Gastroesophageal sphincter (tissue), 3 donors: ENCODE data around the gene HBA2.
"Not testable (repeated sequence)": the region's sequence is repeated elsewhere in the genome, so short reads cannot be mapped to it uniquely, and the experiment has no call there.

ENCODE experiments used
- EP300 ChIP-seq: sonication (generic); formaldehyde crosslinking; IDR thresholded peaks from one replicate; pipeline ENCODE4 v1.6.1; 2017; ENCODE audit warnings: antibody characterized with exemption, mild to moderate bottlenecking
- POLR2A ChIP-seq, 2 donors: fragments of 450-650 bp; IDR thresholded peaks; one replicate each; pipeline ENCODE4 v1.6.1; 2017; ENCODE audit warnings: antibody characterized with exemption in 2 of 2, mild to moderate bottlenecking in 2 of 2, moderate library complexity in 1 of 2
- POLR2AphosphoS5 ChIP-seq: sonication (generic); formaldehyde crosslinking; IDR thresholded peaks from one replicate; pipeline ENCODE4 v1.6.1; 2017; ENCODE audit warnings: antibody characterized with exemption
- TF ChIP-seq, protein P1 (sequence below), 4 experiments: fragments of 200-600 bp in 2 of 4; fragments of 450-650 bp in 2 of 4; sonication (generic) in 1 of 4; IDR thresholded peaks; one replicate each; pipeline ENCODE4 v1.5.1; 2017 to 2019; ENCODE audit warnings: antibody characterized with exemption in 4 of 4, mild to moderate bottlenecking in 2 of 4, moderate library complexity in 2 of 4

GRCh38 chr16:170088-170507, 2.6 kb upstream of the HBA2 start:
- not testable (repeated sequence) for TF ChIP-seq POLR2A (IDR thresholded peaks at IDR 0.05); POLR2AphosphoS5; EP300
- TF ChIP-seq, protein P1, sequence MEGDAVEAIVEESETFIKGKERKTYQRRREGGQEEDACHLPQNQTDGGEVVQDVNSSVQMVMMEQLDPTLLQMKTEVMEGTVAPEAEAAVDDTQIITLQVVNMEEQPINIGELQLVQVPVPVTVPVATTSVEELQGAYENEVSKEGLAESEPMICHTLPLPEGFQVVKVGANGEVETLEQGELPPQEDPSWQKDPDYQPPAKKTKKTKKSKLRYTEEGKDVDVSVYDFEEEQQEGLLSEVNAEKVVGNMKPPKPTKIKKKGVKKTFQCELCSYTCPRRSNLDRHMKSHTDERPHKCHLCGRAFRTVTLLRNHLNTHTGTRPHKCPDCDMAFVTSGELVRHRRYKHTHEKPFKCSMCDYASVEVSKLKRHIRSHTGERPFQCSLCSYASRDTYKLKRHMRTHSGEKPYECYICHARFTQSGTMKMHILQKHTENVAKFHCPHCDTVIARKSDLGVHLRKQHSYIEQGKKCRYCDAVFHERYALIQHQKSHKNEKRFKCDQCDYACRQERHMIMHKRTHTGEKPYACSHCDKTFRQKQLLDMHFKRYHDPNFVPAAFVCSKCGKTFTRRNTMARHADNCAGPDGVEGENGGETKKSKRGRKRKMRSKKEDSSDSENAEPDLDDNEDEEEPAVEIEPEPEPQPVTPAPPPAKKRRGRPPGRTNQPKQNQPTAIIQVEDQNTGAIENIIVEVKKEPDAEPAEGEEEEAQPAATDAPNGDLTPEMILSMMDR (IDR thresholded peaks at IDR 0.05): not testable (repeated sequence)
